Activated naive CD4-positive, alpha-beta T cell treated with anti-CD3 and anti-CD28 coated beads, Interleukin-2, amount 50 U/mL, for 16 hours (primary cell): Measurements from ENCODE around the gene TUBGCP6.

Source experiments
- DNase-seq: peaks from one replicate; pipeline ENCODE4 v3.0.0-alpha.2; 2020

TUBGCP6 gene

GRCh38 chr22:50167689-50168489 lies 76.9 kb downstream of the TUBGCP6 start:
- no peak for DNase-seq
